ENCODE data around the gene SLC23A2.
A peak's percentile ranks its signal among the peaks of the same experiment; 100 is the strongest.
"Not testable (repeated sequence)": the region's sequence is repeated elsewhere in the genome, so short reads cannot be mapped to it uniquely, and the experiment has no call there.

Gene SLC23A2

GRCh38 chr20:5001174-5002076 is at the start of gene SLC23A2:
TSS of gene SLC23A2 (minus strand) at chr20:5001510. CDS start at chr20:4932562, 68,948 bp downstream.
- DNase-seq: peak; percentile 70

DNA sequence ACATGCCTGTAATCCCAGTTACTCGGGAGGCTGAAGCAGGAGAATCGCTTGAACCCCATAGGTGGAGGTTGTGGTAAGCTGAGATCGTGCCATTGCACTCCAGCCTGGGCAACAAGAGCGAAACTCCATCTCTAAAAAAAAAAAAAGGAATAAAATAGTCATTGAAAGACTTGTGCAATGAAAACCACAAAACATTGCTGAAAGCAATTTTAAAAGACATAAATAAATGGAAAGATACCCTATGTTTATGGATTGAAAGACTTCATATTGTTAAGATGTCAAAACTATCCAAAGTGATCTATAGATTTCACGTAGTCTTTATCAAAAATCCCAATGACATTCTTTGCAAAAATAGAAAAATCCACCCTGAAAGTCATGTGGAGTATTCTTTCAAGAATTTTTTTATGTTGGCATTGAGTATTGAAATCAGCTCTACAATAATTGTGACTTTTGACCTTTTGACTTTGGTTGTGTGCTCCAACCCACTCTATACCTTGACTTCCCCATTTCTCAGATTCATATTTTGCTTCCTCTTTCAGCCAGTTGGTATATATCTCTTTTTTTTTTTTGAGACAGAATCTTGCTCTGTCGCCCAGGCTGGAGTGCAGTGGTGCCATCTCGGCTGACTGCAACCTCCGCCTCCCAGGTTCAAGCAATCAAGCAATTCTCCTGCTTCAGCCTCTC is 45.5 kb upstream of the SLC23A2 start:
- no peak for DNase-seq

GRCh38 chr20:5045906-5046305 is 44.6 kb upstream of the SLC23A2 start:
- DNase-seq: no peak

DNA sequence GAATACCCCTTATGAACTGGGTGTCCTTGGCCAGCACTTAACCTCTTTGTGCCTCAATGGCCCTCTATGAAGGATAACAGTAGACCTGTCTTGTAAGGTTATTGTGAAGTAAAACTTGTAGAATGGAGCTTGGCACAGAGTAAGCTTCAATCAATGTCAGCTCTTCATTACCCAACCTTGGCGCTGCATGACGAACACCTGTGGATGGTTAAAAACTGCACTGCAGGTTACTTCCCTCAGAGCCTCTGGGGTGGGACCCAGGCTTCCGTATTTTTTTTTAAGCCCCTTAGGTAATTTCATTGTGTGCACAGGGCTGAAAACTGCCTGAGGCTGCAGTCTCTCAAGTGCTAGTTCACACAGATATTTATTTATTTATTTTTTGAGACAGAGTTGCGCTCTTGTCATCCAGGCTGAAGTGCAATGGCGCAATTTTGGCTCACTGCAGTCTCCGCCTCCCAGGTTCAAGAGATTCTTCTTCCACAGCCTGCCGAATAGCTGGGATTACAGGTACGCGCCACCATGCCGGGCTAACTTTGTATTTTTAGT is 42.8 kb upstream of the SLC23A2 start:
- DNase-seq: peak; percentile 29

- no peak for DNase-seq
These were observed 40.1 kb upstream of the SLC23A2 start for GRCh38 chr20:5041433-5041832.

GRCh38 chr20:5040345-5040744 is 39.0 kb upstream of the SLC23A2 start:
- DNase-seq: no peak

- no peak for DNase-seq
These were observed 38.6 kb upstream of the SLC23A2 start for GRCh38 chr20:5039889-5040288.

GRCh38 chr20:5039255-5039657 is 37.9 kb upstream of the SLC23A2 start:
- DNase-seq: no peak

GRCh38 chr20:5036828-5037227 is 35.5 kb upstream of the SLC23A2 start:
- DNase-seq: no peak

- DNase-seq: not testable (repeated sequence)
These were observed 34.2 kb upstream of the SLC23A2 start for GRCh38 chr20:5035518-5035917.

DNA sequence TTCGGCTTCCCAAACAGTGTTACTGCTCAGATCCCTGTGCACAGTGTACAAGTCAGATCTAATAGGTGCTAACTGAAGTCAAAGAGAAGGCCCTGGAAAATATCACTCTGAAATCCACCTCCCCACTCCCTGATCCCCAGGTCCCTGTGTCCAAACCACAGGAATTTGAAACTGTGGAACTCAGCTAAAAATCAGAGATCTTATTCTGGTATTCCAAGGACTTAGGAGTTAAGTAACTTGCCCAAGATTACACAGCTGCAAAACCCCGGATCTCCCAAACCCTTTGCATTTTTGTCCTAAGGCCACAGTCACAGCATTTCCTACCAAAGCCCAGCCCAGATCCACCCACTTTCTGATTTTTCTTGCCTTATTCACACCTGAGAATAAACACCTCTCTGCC is 32.3 kb upstream of the SLC23A2 start:
- DNase-seq: no peak

DNA sequence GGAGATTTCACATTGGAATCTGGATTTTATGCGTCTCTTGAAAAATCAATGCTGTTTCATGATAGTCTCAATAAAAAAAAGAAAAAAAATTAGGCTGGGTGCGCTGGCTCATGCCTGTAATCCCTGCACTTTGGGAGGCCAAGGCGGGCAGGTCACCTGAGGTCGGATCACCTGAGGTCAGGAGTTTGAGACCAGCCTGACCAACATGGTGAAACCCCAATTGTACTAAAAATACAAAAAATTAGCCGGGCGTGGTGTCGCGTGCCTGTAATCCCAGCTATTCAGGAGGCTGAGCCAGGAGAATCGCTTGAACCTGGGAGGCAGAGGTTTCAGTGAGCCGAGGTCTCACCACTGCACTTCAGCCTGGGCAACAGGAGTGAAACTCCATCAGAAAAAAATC is 30.4 kb upstream of the SLC23A2 start:
- not testable (repeated sequence) for DNase-seq

- no peak for DNase-seq
These were observed 29.9 kb upstream of the SLC23A2 start for GRCh38 chr20:5031206-5031557.

- DNase-seq: no peak
These were observed 29.3 kb upstream of the SLC23A2 start for GRCh38 chr20:5030348-5031205.

DNA sequence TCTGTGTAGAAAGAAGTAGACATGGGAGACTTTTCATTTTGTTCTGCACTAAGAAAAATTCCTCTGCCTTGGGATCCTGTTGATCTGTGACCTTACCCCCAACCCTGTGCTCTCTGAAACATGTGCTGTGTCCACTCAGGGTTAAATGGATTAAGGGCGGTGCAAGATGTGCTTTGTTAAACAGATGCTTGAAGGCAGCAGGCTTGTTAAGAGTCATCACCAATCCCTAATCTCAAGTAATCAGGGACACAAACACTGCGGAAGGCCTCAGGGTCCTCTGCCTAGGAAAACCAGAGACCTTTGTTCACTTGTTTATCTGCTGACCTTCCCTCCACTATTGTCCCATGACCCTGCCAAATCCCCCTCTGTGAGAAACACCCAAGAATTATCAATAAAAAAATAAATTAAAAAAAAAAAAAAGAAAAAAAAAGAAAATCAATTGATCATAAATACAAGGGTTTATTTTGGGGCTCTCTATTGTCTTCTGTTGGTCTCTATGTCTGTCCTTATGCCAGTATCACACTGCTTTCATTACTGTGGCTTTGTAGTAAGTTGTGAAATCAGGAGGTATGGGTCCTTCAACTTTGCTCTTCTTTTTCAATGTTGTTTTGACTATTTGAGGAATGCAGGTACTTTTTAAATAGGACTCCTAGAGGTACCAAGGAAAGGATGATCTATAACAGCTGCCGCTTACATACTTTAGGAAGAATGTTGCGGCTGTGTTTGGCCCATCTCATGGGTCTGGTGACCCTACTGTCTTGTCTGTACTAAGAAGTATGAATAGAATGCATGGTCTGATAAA is 27.1 kb upstream of the SLC23A2 start:
- not testable (repeated sequence) for DNase-seq

GRCh38 chr20:5024982-5025381 is 23.7 kb upstream of the SLC23A2 start:
- no peak for DNase-seq

- no peak for DNase-seq
These were observed 22.8 kb upstream of the SLC23A2 start for GRCh38 chr20:5024103-5024502.

- DNase-seq: not testable (repeated sequence)
These were observed 21.9 kb upstream of the SLC23A2 start for GRCh38 chr20:5023171-5023570.

GRCh38 chr20:5020760-5021159 is 19.4 kb upstream of the SLC23A2 start:
- DNase-seq: no peak

GRCh38 chr20:5013682-5014447 is 12.6 kb upstream of the SLC23A2 start:
- no peak for DNase-seq

GRCh38 chr20:5008759-5009158 is 7.4 kb upstream of the SLC23A2 start:
- DNase-seq: no peak

Measured in NCI-H69 (cell line).